Vagina (tissue), 2 donors: ENCODE measurements around the gene APP. TPM values are rescaled to one million over a fixed set of nuclear protein-coding genes. Genes with fewer than 3 reads are reported as not detected.

Source experiments
- DNase-seq, 2 donors: peaks; one replicate each; pipeline ENCODE4 v3.0.0-alpha.2; 2017; ENCODE audit errors: extremely low spot score in 2 of 2
- H3K27ac ChIP-seq: fragments of 200-600 bp; sonication (generic); one replicate; pipeline ENCODE4 v1.5.1; 2019
- H3K27me3 ChIP-seq: fragments of 200-600 bp; sonication (generic); one replicate; pipeline ENCODE4 v1.5.1; 2019
- H3K36me3 ChIP-seq, 2 donors: fragments of 200-600 bp; sonication (generic); one replicate each; pipeline ENCODE4 v1.5.1; 2017 to 2019
- H3K4me1 ChIP-seq: fragments of 200-600 bp; sonication (generic); one replicate; pipeline ENCODE4 v1.5.1; 2019
- H3K4me3 ChIP-seq, 2 donors: fragments of 200-600 bp; sonication (generic); 1 replicate in 1 of 2; 2 replicates in 1 of 2; pipeline ENCODE4 v1.5.1; 2016 to 2019
- H3K9me3 ChIP-seq: fragments of 200-600 bp; sonication (generic); one replicate; pipeline ENCODE4 v1.5.1; 2019
- CTCF ChIP-seq, 3 experiments: fragments of 450-650 bp in 2 of 3; fragments of 200-600 bp in 1 of 3; sonication (generic) in 1 of 3; IDR thresholded peaks; one replicate each; pipeline ENCODE4 v1.5.1; 2017 to 2019; ENCODE audit warnings: antibody characterized with exemption in 3 of 3, mild to moderate bottlenecking in 2 of 3, moderate library complexity in 2 of 3
- POLR2A ChIP-seq, 2 donors: fragments of 450-650 bp; IDR thresholded peaks; one replicate each; pipeline ENCODE4 v1.6.1; 2017; ENCODE audit warnings: antibody characterized with exemption in 2 of 2, mild to moderate bottlenecking in 2 of 2, moderate library complexity in 2 of 2
- POLR2AphosphoS5 ChIP-seq, 2 donors: sonication (generic); formaldehyde crosslinking; IDR thresholded peaks; one replicate each; pipeline ENCODE4 v1.9.0; 2017; ENCODE audit warnings: antibody characterized with exemption in 2 of 2, mild to moderate bottlenecking in 2 of 2, low read depth in 1 of 2; ENCODE audit not compliant: insufficient read depth in 1 of 2
- intact Hi-C: fragments of 100-400 bp; cut with DNase I; formaldehyde crosslinking; loops from one replicate; pipeline ENCODE4 v1.15.1; 2023
- total RNA-seq: library from RNA; depleted of rRNA; stranded (reverse); fragments of >200 nt; gene quantifications from one replicate; pipeline ENCODE4 v1.2.3, GENCODE V29; 2016

The APP gene
- total RNA-seq, 1 donor from 2014 or later: 315 TPM

- Histone ChIP-seq H3K36me3 (no peaks in the 10 kb centered on the region), H3K27me3 (no peaks in the 10 kb centered on the region), H3K4me1 (no peaks in the 10 kb centered on the region), H3K9me3 (no peaks in the 10 kb centered on the region), H3K4me3 (no peak overlapping the region), H3K27ac (no peak overlapping the region)
- no peak for DNase-seq
- intact Hi-C loops: no loop called here
- TF ChIP-seq CTCF (IDR thresholded peaks at IDR 0.05): no peak
- no peak for TF ChIP-seq POLR2A (IDR thresholded peaks at IDR 0.05)
- TF ChIP-seq POLR2AphosphoS5 (IDR thresholded peaks at IDR 0.05; ENCODE audit: insufficient read depth in 1 of 2, low read depth in 1 of 2): no peak
These were observed 284.7 kb downstream of the APP start for GRCh38 chr21:25885880-25886279.

GRCh38 chr21:25885405-25885804, 285.2 kb downstream of the APP start:
- no peak overlapping the region for H3K4me3 ChIP-seq
- no peak for DNase-seq
- H3K36me3 ChIP-seq: peaks cover 0 to 1% of the 10 kb centered on the region in 2 donors
- intact Hi-C loops: no loop called here
- no peaks in the 10 kb centered on the region for H3K9me3 ChIP-seq
- TF ChIP-seq POLR2A (IDR thresholded peaks at IDR 0.05) (no peak), CTCF (IDR thresholded peaks at IDR 0.05) (no peak), POLR2AphosphoS5 (IDR thresholded peaks at IDR 0.05; ENCODE audit: insufficient read depth in 1 of 2, low read depth in 1 of 2) (no peak)
- H3K27ac ChIP-seq: no peak overlapping the region
- H3K4me1 ChIP-seq: no peaks in the 10 kb centered on the region
- H3K27me3 ChIP-seq: no peaks in the 10 kb centered on the region

- no peak overlapping the region for H3K4me3 ChIP-seq
- peaks cover 0 to 5% of the 10 kb centered on the region in 2 donors for H3K36me3 ChIP-seq
- DNase-seq: no peak
- TF ChIP-seq POLR2AphosphoS5 (IDR thresholded peaks at IDR 0.05; ENCODE audit: insufficient read depth in 1 of 2, low read depth in 1 of 2) (no peak), POLR2A (IDR thresholded peaks at IDR 0.05) (no peak), CTCF (IDR thresholded peaks at IDR 0.05) (no peak)
- intact Hi-C loops: no loop called here
- H3K9me3 ChIP-seq: no peaks in the 10 kb centered on the region
- H3K27me3 ChIP-seq: no peaks in the 10 kb centered on the region
- H3K4me1 ChIP-seq: no peaks in the 10 kb centered on the region
- H3K27ac ChIP-seq: no peak overlapping the region
These were observed 286.3 kb downstream of the APP start for GRCh38 chr21:25884311-25884710.

GRCh38 chr21:25881524-25882376, 288.8 kb downstream of the APP start:
- DNase-seq: no peak
- intact Hi-C loops: no loop called here

More at GRCh38 chr21:25881524-25882376, 288.8 kb downstream of the APP start:
- H3K27ac ChIP-seq: no peak overlapping the region
- TF ChIP-seq POLR2A (IDR thresholded peaks at IDR 0.05) (no peak), CTCF (IDR thresholded peaks at IDR 0.05) (peak; percentile 81 to 96 (median 88)), POLR2AphosphoS5 (IDR thresholded peaks at IDR 0.05; ENCODE audit: insufficient read depth in 1 of 2, low read depth in 1 of 2) (no peak)
- H3K4me1 ChIP-seq: no peaks in the 10 kb centered on the region
- H3K36me3 ChIP-seq: peaks cover 0 to 5% of the 10 kb centered on the region in 2 donors
- no peaks in the 10 kb centered on the region for H3K27me3 ChIP-seq
- H3K9me3 ChIP-seq: no peaks in the 10 kb centered on the region
- no peak overlapping the region for H3K4me3 ChIP-seq
